ENCODE measurements around the gene SPATS2L.

Gene SPATS2L

GRCh38 chr2:200439981-200440380 is 133.5 kb downstream of the SPATS2L start:
- no peak for DNase-seq (ENCODE audit: low read depth in 1 of 2, low spot score in 1 of 2)

DNA sequence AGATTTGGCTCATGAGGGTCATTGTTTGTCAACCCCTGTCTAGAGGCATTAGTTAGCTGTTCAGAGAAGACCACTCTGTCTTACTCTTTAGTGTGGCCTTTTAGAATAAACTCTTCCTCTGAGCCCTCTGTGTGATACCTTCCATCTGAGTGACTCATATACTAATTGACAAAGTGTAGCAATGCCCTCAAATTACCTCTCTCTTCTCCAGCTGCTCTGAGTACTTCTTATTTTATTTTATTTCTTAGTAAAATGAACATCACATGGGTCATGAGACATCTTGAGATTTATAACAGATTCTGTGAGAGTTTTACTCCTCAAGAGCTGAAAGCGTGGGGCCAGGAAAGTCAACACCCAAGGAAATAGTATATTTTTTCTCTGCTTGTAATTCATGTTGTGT is 136.0 kb downstream of the SPATS2L start:
- no peak for DNase-seq (ENCODE audit: low read depth in 1 of 2, low spot score in 1 of 2)

DNA sequence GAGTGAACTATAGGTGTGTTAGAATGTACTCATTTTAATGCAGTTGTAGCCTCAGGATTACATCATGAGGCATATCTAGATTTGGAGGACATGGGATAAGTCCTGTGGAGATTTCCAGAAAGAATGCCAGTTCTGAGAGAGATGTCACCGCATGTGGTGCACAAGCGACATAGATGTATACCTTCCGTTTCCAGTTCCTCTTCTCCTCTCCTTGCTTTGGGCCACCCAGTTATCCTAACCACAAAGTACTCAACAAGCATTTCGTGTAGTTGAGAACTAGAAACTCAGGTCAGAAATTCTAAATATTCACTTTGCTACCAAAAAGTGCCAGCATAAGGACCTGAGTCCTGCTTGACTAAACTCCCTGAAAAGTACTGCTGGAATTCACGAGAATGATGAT is 136.9 kb downstream of the SPATS2L start:
- DNase-seq (ENCODE audit: low read depth in 1 of 2, low spot score in 1 of 2): no peak

GRCh38 chr2:200443916-200444315 is 137.4 kb downstream of the SPATS2L start:
- no peak for DNase-seq (ENCODE audit: low read depth in 1 of 2, low spot score in 1 of 2)

GRCh38 chr2:200444530-200444929 is 138.0 kb downstream of the SPATS2L start:
- DNase-seq (ENCODE audit: low read depth in 1 of 2, low spot score in 1 of 2): no peak

DNA sequence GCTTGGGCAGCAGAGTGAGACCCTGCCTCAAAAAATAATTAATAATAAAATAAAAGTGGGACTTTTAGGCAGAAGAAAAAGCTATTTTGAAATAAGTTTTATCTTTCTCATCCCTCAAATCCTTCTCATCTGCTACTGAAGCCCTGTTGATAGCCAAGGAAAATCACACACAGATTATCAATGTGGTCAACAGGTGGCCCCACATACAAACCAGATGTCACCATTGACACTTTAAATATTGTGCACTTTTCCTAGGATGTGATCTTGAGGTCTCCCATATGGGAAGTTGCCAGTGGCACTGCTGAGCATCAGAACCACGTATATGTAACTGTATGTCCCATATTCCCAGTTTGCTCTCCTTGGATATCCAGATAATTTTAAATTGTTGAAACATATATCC is 138.8 kb downstream of the SPATS2L start:
- no peak for DNase-seq (ENCODE audit: low read depth in 1 of 2, low spot score in 1 of 2)

GRCh38 chr2:200446612-200447011 is 140.1 kb downstream of the SPATS2L start:
- no peak for DNase-seq (ENCODE audit: low read depth in 1 of 2, low spot score in 1 of 2)

DNA sequence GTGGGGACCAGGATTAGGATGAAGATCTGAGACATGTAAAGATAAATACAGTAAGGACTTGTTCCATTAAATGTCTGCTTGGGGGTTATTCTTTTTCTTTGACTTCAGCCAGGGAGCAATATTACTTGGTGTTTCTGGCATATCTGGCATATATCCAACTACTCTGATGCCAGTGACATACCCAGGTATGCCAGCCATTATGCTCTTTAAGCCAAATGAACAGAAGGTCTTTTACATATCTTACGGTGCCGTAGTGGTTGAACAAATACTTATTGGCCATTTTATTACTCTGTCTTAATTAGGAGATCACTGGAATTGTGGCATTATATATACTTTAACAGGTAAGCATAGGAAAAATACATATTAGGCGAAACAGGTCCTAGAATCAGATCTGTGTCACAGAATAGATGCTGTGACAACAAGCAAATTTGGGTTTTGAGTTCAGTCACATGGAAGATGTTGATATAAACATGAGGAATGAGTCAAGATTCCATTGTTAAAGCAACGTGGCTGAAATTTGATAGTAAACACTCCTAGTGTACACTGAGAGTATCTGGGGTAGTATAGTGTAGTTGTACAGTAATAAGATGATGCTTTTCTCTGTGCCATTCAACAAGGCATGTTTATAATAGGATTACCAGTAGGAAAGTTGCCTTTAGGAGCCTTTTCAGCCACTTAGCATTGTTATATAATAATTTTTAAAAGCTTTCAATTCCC is 140.8 kb downstream of the SPATS2L start:
- DNase-seq (ENCODE audit: low read depth in 1 of 2, low spot score in 1 of 2): no peak

- no peak for DNase-seq (ENCODE audit: low read depth in 1 of 2, low spot score in 1 of 2)
These were observed 142.0 kb downstream of the SPATS2L start for GRCh38 chr2:200448455-200448854.

- DNase-seq (ENCODE audit: low read depth in 1 of 2, low spot score in 1 of 2): no peak
These were observed 142.7 kb downstream of the SPATS2L start for GRCh38 chr2:200449149-200449548.

GRCh38 chr2:200450288-200450687 is 143.8 kb downstream of the SPATS2L start:
- DNase-seq (ENCODE audit: low read depth in 1 of 2, low spot score in 1 of 2): no peak

DNA sequence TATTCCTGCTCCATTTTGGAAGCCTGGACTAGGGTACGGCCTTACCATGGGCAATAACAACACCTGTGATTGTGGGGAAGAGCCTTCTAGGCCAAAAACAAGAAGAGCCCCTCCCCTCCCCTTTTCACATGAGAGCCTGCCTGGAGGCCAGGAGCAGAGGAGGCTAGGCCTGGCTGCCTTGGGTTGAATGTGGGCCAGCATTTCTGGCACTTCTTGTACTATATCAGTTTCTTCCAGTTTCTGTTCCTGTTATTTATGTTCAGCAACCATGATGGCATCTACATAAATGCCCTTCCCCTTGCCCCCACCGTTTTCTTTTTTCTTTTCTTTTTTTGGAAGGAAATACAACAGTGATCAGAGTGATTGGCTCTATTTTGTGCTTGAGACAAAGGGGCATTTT is 145.0 kb downstream of the SPATS2L start:
- DNase-seq (ENCODE audit: low read depth in 1 of 2, low spot score in 1 of 2): no peak

- no peak for DNase-seq (ENCODE audit: low read depth in 1 of 2, low spot score in 1 of 2)
These were observed 145.9 kb downstream of the SPATS2L start for GRCh38 chr2:200452377-200452776.

GRCh38 chr2:200453142-200453852 is 146.8 kb downstream of the SPATS2L start:
- DNase-seq (ENCODE audit: low read depth in 1 of 2, low spot score in 1 of 2): no peak

DNA sequence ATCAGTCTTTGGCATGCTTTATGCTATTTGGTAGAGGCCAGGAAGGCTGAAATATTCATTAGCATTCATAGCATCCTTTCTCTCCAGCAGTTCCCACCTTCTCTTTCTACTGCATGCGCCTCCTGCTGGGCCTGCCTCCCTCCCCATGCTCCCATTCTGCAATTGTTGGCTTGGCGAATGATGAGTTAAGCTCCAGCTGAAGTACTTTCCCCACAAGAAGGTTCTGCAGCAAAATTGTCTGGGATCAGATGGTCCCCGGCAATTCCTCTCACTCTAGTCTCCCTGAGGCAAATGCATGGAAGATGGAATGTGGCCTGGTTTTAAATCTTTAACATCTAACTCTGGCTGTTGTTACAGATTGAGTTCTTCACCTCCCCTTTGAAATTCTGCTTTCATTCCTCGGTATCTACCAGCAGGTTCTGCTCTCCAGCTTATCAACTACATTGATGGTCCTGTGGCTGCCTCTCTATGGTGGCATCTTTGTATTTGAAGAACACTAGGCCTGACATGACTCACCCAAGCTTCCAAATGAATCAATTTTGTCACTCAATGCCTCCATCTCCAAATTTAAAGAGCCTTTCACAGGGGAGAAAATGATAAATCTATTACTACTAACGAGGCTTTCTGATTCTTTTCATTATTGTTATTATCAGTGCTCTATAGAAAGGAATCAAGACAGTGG is 147.5 kb downstream of the SPATS2L start:
- no peak for DNase-seq (ENCODE audit: low read depth in 1 of 2, low spot score in 1 of 2)

DNA sequence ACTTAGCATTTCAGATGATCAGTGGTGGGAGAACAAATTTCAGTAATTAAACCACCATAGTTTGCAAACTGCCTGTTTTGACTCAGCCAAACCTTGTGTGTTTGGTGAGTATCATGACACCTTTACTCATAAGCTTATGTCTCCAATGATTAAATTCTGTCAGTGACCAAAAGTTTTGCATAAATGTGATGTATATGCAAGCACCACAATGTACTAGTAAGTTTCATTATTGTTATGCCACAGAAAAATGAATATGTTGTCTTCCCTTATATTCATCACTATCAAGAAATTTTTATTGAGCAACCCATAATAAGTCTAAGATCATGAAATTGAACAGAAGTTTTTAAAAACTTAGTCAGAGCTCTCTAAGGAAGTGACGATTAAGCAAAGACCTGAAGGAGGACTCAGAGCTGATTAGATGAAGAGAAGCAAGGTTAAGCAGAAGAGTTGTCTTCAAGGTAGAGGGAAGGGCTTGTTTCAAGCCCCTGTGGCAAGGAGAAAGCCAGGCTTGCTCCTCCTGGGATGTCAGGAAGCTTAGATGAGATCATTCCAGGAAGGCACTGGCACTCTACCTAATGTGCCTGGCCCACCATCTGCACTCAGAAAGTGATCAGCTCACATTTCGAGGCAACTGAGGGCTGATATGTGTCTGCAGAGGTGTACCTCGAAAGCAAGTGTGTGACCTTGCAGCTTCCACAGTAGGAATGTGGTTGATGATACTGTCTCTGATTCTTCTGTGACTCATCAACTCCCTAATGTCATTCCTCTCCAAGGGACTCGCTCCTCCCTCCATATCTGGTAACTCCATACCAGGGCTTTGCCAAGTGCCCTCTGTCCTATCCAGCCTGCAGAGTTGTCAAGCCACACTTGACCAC is 148.7 kb downstream of the SPATS2L start:
- DNase-seq (ENCODE audit: low read depth in 1 of 2, low spot score in 1 of 2): no peak

DNA sequence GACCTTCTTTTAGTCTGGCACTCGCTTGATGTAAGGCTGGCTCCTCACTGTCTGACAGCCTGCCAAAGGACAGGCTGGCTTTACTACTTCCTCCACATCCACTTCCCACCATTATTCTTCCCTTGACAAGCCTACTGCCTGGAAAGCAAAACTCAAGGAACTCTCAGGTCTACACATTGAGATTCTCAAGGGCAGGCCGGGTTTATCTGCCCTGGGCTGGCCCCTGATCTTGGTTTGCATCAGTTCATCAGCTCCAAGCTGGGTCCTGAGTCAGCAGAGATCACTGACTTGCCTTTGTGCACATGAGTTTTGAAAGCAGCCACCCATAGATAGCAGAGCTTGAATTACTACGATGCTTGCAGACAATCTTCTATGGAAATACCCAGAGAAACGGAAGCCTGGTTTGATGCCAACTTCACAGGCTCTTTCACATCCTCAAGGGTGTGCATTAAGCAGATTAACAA is 149.5 kb downstream of the SPATS2L start:
- DNase-seq (ENCODE audit: low read depth in 1 of 2, low spot score in 1 of 2): no peak

DNA sequence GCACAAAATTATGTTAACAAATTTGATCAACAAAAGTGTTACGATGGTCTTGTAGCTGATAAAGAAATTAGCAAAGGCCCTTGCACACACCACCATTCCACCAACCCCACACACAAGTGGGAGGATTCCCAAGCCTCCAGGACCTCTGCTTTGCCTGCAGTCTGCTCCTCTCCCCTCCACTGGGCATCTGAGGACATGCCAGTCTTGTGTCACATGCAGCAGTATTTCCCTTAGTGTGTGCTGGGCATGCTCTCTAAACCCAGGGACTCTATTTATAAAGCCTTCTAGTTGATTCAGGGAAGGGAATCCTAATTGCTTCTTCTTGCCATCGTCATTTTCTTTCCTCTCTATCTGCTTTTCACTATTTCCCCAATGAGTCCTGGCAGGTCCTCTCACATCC is 150.1 kb downstream of the SPATS2L start:
- DNase-seq (ENCODE audit: low read depth in 1 of 2, low spot score in 1 of 2): no peak

DNA sequence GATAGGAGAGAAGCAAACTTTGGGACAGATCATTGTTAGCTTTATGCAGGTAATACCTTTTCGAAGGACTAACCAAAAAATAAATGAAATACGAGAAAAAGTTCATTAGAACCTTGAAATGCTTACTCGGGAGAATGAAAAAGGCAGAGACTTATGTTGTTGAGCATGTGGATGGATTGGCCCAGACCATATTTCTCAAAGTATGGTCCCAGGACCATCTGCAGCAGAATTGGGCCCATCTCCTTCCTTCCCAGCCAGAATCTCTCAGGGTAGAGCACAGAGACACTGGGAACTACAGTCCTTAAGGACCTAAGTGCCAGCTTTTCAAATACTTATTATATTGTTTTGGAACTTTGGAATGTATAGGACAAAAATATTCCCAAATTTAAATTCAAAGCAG is 152.6 kb downstream of the SPATS2L start:
- no peak for DNase-seq (ENCODE audit: low read depth in 1 of 2, low spot score in 1 of 2)

- DNase-seq (ENCODE audit: low read depth in 1 of 2, low spot score in 1 of 2): no peak
These were observed 155.6 kb downstream of the SPATS2L start for GRCh38 chr2:200461846-200462710.

Data from stimulated activated CD4-positive, alpha-beta T cell treated with anti-CD3 and anti-CD28 coated beads, Interleukin-15, amount 100 ng/mL, for 1 hour (primary cell).